ENCODE data around the gene CCDC85C. TPM values are rescaled to one million over a fixed set of nuclear protein-coding genes. Genes with fewer than 3 reads are reported as not detected.

Gene CCDC85C
- total and polyA plus RNA-seq, 2 experiments from 2014 or later = 4.5 to 24.9 TPM

- DNase-seq (ENCODE audit: low spot score) (no peak), ATAC-seq (peak; percentile 1; the same call in 1 of the 3 replicates)
- peaks cover 94% of the 10 kb centered on the region for H3K4me1 Mint-ChIP-seq
- H3K36me3 Mint-ChIP-seq (ENCODE audit: low read depth) = no peaks in the 10 kb centered on the region; the same call in 2 of the 3 replicates
- H3K27me3 Mint-ChIP-seq (ENCODE audit: insufficient read depth, low read depth, poor library complexity) = peaks cover 20% of the 10 kb centered on the region
- no peak overlapping the region; the same call in 2 of the 3 replicates for H3K4me3 Mint-ChIP-seq
- no peaks in the 10 kb centered on the region for H3K9me3 Mint-ChIP-seq
- peaks cover 4% of the 10 kb centered on the region; the same call in 1 of the 2 replicates for H4K20me1 ChIP-seq (replicated peaks; ENCODE audit: insufficient read depth)
- H3K4me3 ChIP-seq = no peak overlapping the region
- H3K9me2 ChIP-seq (ENCODE audit: insufficient read depth) = no peaks in the 10 kb centered on the region
- H3K36me3 ChIP-seq (ENCODE audit: insufficient read depth) = no peaks in the 10 kb centered on the region
- TF ChIP-seq ZNF331 (CRISPR knock-in tag; IDR thresholded peaks at IDR 0.05; ENCODE audit: low read depth) (no peak), JUNB (IDR thresholded peaks at IDR 0.05; ENCODE audit: unreplicated experiment) (no peak), CTCF (conservative IDR thresholded peaks at IDR 0.05; ENCODE audit: low read depth in 2 of 2) (no peak), CREB1 (CRISPR knock-in tag; IDR thresholded peaks at IDR 0.05; ENCODE audit: low read depth) (no peak), NANOG (IDR thresholded peaks at IDR 0.05; ENCODE audit: borderline replicate concordance) (no peak), POLR2AphosphoS5 (IDR thresholded peaks at IDR 0.05; ENCODE audit: low read depth) (no peak), EZH2 (IDR thresholded peaks at IDR 0.05; ENCODE audit: low read depth, unreplicated experiment) (no peak), ETS1 (IDR thresholded peaks at IDR 0.05) (no peak), ZNF114 (CRISPR knock-in tag; IDR thresholded peaks at IDR 0.05) (no peak), EZH2phosphoT487 (IDR thresholded peaks at IDR 0.05; ENCODE audit: unreplicated experiment) (no peak), STAT1 (IDR thresholded peaks at IDR 0.05; ENCODE audit: unreplicated experiment) (no peak)
- TF ChIP-seq, protein P1, sequence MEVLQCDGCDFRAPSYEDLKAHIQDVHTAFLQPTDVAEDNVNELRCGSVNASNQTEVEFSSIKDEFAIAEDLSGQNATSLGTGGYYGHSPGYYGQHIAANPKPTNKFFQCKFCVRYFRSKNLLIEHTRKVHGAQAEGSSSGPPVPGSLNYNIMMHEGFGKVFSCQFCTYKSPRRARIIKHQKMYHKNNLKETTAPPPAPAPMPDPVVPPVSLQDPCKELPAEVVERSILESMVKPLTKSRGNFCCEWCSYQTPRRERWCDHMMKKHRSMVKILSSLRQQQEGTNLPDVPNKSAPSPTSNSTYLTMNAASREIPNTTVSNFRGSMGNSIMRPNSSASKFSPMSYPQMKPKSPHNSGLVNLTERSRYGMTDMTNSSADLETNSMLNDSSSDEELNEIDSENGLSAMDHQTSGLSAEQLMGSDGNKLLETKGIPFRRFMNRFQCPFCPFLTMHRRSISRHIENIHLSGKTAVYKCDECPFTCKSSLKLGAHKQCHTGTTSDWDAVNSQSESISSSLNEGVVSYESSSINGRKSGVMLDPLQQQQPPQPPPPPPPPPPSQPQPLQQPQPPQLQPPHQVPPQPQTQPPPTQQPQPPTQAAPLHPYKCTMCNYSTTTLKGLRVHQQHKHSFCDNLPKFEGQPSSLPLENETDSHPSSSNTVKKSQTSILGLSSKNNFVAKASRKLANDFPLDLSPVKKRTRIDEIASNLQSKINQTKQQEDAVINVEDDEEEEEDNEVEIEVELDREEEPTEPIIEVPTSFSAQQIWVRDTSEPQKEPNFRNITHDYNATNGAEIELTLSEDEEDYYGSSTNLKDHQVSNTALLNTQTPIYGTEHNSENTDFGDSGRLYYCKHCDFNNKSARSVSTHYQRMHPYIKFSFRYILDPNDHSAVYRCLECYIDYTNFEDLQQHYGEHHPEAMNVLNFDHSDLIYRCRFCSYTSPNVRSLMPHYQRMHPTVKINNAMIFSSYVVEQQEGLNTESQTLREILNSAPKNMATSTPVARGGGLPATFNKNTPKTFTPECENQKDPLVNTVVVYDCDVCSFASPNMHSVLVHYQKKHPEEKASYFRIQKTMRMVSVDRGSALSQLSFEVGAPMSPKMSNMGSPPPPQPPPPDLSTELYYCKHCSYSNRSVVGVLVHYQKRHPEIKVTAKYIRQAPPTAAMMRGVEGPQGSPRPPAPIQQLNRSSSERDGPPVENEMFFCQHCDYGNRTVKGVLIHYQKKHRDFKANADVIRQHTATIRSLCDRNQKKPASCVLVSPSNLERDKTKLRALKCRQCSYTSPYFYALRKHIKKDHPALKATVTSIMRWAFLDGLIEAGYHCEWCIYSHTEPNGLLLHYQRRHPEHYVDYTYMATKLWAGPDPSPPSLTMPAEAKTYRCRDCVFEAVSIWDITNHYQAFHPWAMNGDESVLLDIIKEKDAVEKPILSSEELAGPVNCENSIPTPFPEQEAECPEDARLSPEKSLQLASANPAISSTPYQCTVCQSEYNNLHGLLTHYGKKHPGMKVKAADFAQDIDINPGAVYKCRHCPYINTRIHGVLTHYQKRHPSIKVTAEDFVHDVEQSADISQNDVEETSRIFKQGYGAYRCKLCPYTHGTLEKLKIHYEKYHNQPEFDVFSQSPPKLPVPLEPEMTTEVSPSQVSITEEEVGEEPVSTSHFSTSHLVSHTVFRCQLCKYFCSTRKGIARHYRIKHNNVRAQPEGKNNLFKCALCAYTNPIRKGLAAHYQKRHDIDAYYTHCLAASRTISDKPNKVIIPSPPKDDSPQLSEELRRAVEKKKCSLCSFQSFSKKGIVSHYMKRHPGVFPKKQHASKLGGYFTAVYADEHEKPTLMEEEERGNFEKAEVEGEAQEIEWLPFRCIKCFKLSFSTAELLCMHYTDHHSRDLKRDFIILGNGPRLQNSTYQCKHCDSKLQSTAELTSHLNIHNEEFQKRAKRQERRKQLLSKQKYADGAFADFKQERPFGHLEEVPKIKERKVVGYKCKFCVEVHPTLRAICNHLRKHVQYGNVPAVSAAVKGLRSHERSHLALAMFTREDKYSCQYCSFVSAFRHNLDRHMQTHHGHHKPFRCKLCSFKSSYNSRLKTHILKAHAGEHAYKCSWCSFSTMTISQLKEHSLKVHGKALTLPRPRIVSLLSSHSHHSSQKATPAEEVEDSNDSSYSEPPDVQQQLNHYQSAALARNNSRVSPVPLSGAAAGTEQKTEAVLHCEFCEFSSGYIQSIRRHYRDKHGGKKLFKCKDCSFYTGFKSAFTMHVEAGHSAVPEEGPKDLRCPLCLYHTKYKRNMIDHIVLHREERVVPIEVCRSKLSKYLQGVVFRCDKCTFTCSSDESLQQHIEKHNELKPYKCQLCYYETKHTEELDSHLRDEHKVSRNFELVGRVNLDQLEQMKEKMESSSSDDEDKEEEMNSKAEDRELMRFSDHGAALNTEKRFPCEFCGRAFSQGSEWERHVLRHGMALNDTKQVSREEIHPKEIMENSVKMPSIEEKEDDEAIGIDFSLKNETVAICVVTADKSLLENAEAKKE (CRISPR knock-in tag; IDR thresholded peaks at IDR 0.05) = no peak
- TF ChIP-seq, protein P2, sequence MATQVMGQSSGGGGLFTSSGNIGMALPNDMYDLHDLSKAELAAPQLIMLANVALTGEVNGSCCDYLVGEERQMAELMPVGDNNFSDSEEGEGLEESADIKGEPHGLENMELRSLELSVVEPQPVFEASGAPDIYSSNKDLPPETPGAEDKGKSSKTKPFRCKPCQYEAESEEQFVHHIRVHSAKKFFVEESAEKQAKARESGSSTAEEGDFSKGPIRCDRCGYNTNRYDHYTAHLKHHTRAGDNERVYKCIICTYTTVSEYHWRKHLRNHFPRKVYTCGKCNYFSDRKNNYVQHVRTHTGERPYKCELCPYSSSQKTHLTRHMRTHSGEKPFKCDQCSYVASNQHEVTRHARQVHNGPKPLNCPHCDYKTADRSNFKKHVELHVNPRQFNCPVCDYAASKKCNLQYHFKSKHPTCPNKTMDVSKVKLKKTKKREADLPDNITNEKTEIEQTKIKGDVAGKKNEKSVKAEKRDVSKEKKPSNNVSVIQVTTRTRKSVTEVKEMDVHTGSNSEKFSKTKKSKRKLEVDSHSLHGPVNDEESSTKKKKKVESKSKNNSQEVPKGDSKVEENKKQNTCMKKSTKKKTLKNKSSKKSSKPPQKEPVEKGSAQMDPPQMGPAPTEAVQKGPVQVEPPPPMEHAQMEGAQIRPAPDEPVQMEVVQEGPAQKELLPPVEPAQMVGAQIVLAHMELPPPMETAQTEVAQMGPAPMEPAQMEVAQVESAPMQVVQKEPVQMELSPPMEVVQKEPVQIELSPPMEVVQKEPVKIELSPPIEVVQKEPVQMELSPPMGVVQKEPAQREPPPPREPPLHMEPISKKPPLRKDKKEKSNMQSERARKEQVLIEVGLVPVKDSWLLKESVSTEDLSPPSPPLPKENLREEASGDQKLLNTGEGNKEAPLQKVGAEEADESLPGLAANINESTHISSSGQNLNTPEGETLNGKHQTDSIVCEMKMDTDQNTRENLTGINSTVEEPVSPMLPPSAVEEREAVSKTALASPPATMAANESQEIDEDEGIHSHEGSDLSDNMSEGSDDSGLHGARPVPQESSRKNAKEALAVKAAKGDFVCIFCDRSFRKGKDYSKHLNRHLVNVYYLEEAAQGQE (IDR thresholded peaks at IDR 0.05; ENCODE audit: unreplicated experiment) = no peak
- no peak overlapping the region for H3K27ac ChIP-seq (ENCODE audit: low read depth)
- peaks cover 63% of the 10 kb centered on the region for H3K79me2 ChIP-seq (replicated peaks; ENCODE audit: insufficient read depth)
- H2AFZ ChIP-seq = no peak overlapping the region
- peak overlapping the region; percentile 70 for H3K4me2 ChIP-seq
- no peaks in the 10 kb centered on the region for H3F3A ChIP-seq (replicated peaks; ENCODE audit: low read depth)
- peaks cover 70% of the 10 kb centered on the region for H3K4me1 ChIP-seq (ENCODE audit: insufficient read depth)
- no peaks in the 10 kb centered on the region for H3K27me3 ChIP-seq (ENCODE audit: insufficient read depth)
- peak overlapping the region; percentile 72; the same call in 1 of the 2 replicates for H3K27ac Mint-ChIP-seq
These were observed 32.6 kb downstream of the CCDC85C start for GRCh38 chr14:99571303-99571986.
